Measurements from ENCODE around the gene ALB. TPM values are rescaled to one million over a fixed set of nuclear protein-coding genes. Genes with fewer than 3 reads are reported as not detected.

Gene ALB
- total RNA-seq, 1 experiment from 2014 or later: not detected

DNA sequence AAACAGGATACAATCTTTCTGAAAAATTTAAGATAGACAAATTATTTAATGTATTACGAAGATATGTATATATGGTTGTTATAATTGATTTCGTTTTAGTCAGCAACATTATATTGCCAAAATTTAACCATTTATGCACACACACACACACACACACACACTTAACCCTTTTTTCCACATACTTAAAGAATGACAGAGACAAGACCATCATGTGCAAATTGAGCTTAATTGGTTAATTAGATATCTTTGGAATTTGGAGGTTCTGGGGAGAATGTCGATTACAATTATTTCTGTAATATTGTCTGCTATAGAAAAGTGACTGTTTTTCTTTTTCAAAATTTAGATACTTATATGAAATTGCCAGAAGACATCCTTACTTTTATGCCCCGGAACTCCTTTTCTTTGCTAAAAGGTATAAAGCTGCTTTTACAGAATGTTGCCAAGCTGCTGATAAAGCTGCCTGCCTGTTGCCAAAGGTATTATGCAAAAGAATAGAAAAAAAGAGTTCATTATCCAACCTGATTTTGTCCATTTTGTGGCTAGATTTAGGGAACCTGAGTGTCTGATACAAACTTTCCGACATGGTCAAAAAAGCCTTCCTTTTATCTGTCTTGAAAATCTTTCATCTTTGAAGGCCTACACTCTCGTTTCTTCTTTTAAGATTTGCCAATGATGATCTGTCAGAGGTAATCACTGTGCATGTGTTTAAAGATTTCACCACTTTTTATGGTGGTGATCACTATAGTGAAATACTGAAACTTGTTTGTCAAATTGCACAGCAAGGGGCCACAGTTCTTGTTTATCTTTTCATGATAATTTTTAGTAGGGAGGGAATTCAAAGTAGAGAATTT, 5.2 kb downstream of the ALB start:
- Mint-ChIP-seq H3K27me3 (ENCODE audit: unreplicated experiment) (no peaks in the 10 kb centered on the region), H3K36me3 (ENCODE audit: insufficient read depth, unreplicated experiment) (no peaks in the 10 kb centered on the region), H3K4me3 (ENCODE audit: low read depth, unreplicated experiment) (no peak overlapping the region), H3K27ac (ENCODE audit: unreplicated experiment) (no peak overlapping the region), H3K9me3 (ENCODE audit: low read depth, unreplicated experiment) (no peaks in the 10 kb centered on the region), H3K4me1 (ENCODE audit: low read depth, unreplicated experiment) (no peaks in the 10 kb centered on the region)
- TF ChIP-seq, protein P1, sequence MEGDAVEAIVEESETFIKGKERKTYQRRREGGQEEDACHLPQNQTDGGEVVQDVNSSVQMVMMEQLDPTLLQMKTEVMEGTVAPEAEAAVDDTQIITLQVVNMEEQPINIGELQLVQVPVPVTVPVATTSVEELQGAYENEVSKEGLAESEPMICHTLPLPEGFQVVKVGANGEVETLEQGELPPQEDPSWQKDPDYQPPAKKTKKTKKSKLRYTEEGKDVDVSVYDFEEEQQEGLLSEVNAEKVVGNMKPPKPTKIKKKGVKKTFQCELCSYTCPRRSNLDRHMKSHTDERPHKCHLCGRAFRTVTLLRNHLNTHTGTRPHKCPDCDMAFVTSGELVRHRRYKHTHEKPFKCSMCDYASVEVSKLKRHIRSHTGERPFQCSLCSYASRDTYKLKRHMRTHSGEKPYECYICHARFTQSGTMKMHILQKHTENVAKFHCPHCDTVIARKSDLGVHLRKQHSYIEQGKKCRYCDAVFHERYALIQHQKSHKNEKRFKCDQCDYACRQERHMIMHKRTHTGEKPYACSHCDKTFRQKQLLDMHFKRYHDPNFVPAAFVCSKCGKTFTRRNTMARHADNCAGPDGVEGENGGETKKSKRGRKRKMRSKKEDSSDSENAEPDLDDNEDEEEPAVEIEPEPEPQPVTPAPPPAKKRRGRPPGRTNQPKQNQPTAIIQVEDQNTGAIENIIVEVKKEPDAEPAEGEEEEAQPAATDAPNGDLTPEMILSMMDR (IDR thresholded peaks at IDR 0.05; ENCODE audit: unreplicated experiment): no peak
- intact Hi-C loops (cut with micrococcal nuclease; ENCODE audit: unreplicated experiment): no loop called here
- DNase-seq: no peak
- CTCF ChIA-PET: no interaction called here
- BruUV-seq (replicated peaks): no TSS peak

DNA sequence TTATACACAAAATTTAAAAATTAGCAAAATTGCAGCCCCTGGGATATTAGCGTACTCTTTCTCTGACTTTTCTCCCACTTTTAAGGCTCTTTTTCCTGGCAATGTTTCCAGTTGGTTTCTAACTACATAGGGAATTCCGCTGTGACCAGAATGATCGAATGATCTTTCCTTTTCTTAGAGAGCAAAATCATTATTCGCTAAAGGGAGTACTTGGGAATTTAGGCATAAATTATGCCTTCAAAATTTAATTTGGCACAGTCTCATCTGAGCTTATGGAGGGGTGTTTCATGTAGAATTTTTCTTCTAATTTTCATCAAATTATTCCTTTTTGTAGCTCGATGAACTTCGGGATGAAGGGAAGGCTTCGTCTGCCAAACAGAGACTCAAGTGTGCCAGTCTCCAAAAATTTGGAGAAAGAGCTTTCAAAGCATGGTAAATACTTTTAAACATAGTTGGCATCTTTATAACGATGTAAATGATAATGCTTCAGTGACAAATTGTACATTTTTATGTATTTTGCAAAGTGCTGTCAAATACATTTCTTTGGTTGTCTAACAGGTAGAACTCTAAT, 6.0 kb downstream of the ALB start:
- no TSS peak for BruUV-seq (replicated peaks)
- TF ChIP-seq, protein P1 (IDR thresholded peaks at IDR 0.05; ENCODE audit: unreplicated experiment): no peak
- H3K4me1 Mint-ChIP-seq (ENCODE audit: low read depth, unreplicated experiment): no peaks in the 10 kb centered on the region

DNA sequence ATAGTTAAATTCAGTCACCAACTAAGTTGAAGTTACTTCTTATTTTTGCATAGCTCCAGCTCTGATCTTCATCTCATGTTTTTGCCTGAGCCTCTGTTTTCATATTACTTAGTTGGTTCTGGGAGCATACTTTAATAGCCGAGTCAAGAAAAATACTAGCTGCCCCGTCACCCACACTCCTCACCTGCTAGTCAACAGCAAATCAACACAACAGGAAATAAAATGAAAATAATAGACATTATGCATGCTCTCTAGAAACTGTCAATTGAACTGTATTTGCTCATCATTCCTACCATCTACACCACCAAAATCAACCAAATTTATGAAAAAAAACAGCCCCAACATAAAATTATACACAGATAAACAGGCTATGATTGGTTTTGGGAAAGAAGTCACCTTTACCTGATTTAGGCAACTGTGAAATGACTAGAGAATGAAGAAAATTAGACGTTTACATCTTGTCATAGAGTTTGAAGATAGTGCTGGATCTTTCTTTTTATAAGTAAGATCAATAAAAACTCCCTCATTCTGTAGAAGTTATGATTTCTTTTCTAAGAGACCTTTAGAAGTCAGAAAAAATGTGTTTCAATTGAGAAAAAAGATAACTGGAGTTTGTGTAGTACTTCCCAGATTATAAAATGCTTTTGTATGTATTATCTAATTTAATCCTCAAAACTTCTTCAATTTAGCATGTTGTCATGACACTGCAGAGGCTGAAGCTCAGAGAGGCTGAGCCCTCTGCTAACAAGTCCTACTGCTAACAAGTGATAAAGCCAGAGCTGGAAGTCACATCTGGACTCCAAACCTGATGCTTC, 7.0 kb downstream of the ALB start:
- Mint-ChIP-seq H3K27me3 (ENCODE audit: unreplicated experiment) (no peaks in the 10 kb centered on the region), H3K27ac (ENCODE audit: unreplicated experiment) (no peak overlapping the region)
- intact Hi-C loops (cut with micrococcal nuclease; ENCODE audit: unreplicated experiment): no loop called here

More for the DNA sequence above, 6.0 kb downstream of the ALB start:
- H3K27me3 Mint-ChIP-seq (ENCODE audit: unreplicated experiment): no peaks in the 10 kb centered on the region
- H3K36me3 Mint-ChIP-seq (ENCODE audit: insufficient read depth, unreplicated experiment): no peaks in the 10 kb centered on the region
- CTCF ChIA-PET: no interaction called here
- H3K4me3 Mint-ChIP-seq (ENCODE audit: low read depth, unreplicated experiment): no peak overlapping the region
- H3K9me3 Mint-ChIP-seq (ENCODE audit: low read depth, unreplicated experiment): no peaks in the 10 kb centered on the region
- DNase-seq: no peak
- intact Hi-C loops (cut with micrococcal nuclease; ENCODE audit: unreplicated experiment): no loop called here
- H3K27ac Mint-ChIP-seq (ENCODE audit: unreplicated experiment): no peak overlapping the region

DNA sequence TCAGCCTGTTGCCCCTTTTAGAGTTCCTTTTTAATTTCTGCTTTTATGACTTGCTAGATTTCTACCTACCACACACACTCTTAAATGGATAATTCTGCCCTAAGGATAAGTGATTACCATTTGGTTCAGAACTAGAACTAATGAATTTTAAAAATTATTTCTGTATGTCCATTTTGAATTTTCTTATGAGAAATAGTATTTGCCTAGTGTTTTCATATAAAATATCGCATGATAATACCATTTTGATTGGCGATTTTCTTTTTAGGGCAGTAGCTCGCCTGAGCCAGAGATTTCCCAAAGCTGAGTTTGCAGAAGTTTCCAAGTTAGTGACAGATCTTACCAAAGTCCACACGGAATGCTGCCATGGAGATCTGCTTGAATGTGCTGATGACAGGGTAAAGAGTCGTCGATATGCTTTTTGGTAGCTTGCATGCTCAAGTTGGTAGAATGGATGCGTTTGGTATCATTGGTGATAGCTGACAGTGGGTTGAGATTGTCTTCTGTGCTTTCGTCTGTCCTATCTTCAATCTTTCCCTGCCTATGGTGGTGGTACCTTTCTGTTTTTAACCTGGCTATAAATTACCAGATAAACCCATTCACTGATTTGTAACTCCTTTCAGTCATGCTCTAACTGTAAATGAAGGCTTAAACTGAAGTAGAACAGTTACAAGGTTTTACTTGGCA, 7.8 kb downstream of the ALB start:
- intact Hi-C loops (cut with micrococcal nuclease; ENCODE audit: unreplicated experiment): no loop called here
- TF ChIP-seq, protein P1 (IDR thresholded peaks at IDR 0.05; ENCODE audit: unreplicated experiment): no peak
- no peak for DNase-seq
- CTCF ChIA-PET: no interaction called here
- Mint-ChIP-seq H3K4me1 (ENCODE audit: low read depth, unreplicated experiment) (no peaks in the 10 kb centered on the region), H3K27me3 (ENCODE audit: unreplicated experiment) (no peaks in the 10 kb centered on the region), H3K36me3 (ENCODE audit: insufficient read depth, unreplicated experiment) (no peaks in the 10 kb centered on the region), H3K4me3 (ENCODE audit: low read depth, unreplicated experiment) (no peak overlapping the region), H3K9me3 (ENCODE audit: low read depth, unreplicated experiment) (no peaks in the 10 kb centered on the region), H3K27ac (ENCODE audit: unreplicated experiment) (no peak overlapping the region)
- BruUV-seq (replicated peaks): no TSS peak

More for the DNA sequence above, 7.0 kb downstream of the ALB start:
- no peak for DNase-seq
- BruUV-seq (replicated peaks): no TSS peak
- CTCF ChIA-PET: no interaction called here
- H3K4me3 Mint-ChIP-seq (ENCODE audit: low read depth, unreplicated experiment): no peak overlapping the region
- no peaks in the 10 kb centered on the region for H3K4me1 Mint-ChIP-seq (ENCODE audit: low read depth, unreplicated experiment)
- H3K9me3 Mint-ChIP-seq (ENCODE audit: low read depth, unreplicated experiment): no peaks in the 10 kb centered on the region
- no peaks in the 10 kb centered on the region for H3K36me3 Mint-ChIP-seq (ENCODE audit: insufficient read depth, unreplicated experiment)
- TF ChIP-seq, protein P1 (IDR thresholded peaks at IDR 0.05; ENCODE audit: unreplicated experiment): no peak

Data from Calu3 (cell line).